GM19468 (cell line): Measurements from ENCODE around the gene TMEM229A.
"Not testable (repeated sequence)": the region's sequence is repeated elsewhere in the genome, so short reads cannot be mapped to it uniquely, and the experiment has no call there.

Experiments used
- ATAC-seq: cut with Tn5 transposase; IDR thresholded peaks from one replicate; pipeline ENCODE4 v1.9.1; 2021; ENCODE audit warnings: mild to moderate bottlenecking, moderate library complexity, moderate number of reproducible peaks; ENCODE audit not compliant: unreplicated experiment; ENCODE audit errors: extremely low read depth

TMEM229A gene

GRCh38 chr7:124033807-124034753 lies 1.2 kb upstream of the TMEM229A start:
- no peak for ATAC-seq

GRCh38 chr7:124033095-124033806 lies 384 bp upstream of the TMEM229A start:
- no peak for ATAC-seq

GRCh38 chr7:124031919-124032318 lies 948 bp downstream of the TMEM229A start:
- no peak for ATAC-seq

GRCh38 chr7:124031406-124031805 lies 1.5 kb downstream of the TMEM229A start:
- ATAC-seq: no peak

GRCh38 chr7:124030964-124031363 lies 1.9 kb downstream of the TMEM229A start:
- ATAC-seq: no peak

- ATAC-seq: no peak
These were observed 3.3 kb downstream of the TMEM229A start for GRCh38 chr7:124029396-124030188.

- no peak for ATAC-seq
These were observed 5.6 kb downstream of the TMEM229A start for GRCh38 chr7:124027236-124027635.

- not testable (repeated sequence) for ATAC-seq
These were observed 8.5 kb downstream of the TMEM229A start for GRCh38 chr7:124024329-124024728.

- ATAC-seq: no peak
These were observed 10.3 kb downstream of the TMEM229A start for GRCh38 chr7:124022551-124022950.

GRCh38 chr7:124020060-124020459 lies 12.8 kb downstream of the TMEM229A start:
- no peak for ATAC-seq

- no peak for ATAC-seq
These were observed 19.6 kb downstream of the TMEM229A start for GRCh38 chr7:124013306-124013705.

- no peak for ATAC-seq
These were observed 20.0 kb downstream of the TMEM229A start for GRCh38 chr7:124012864-124013263.

- no peak for ATAC-seq
These were observed 23.5 kb downstream of the TMEM229A start for GRCh38 chr7:124009321-124009720.

- not testable (repeated sequence) for ATAC-seq
These were observed 24.6 kb downstream of the TMEM229A start for GRCh38 chr7:124008296-124008695.

GRCh38 chr7:123999703-124000102 lies 33.2 kb downstream of the TMEM229A start:
- ATAC-seq: no peak

GRCh38 chr7:123998921-123999320 lies 33.9 kb downstream of the TMEM229A start:
- no peak for ATAC-seq

GRCh38 chr7:123996327-123996625 lies 36.6 kb downstream of the TMEM229A start:
- no peak for ATAC-seq

- ATAC-seq: no peak
These were observed 37.1 kb downstream of the TMEM229A start for GRCh38 chr7:123995617-123996326.

- ATAC-seq: no peak
These were observed 38.4 kb downstream of the TMEM229A start for GRCh38 chr7:123994449-123994848.

GRCh38 chr7:123993996-123994395 lies 38.9 kb downstream of the TMEM229A start:
- no peak for ATAC-seq
